HepG2 (cell line): Measurements from ENCODE around the gene HMGCS2. TPM values are rescaled to one million over a fixed set of nuclear protein-coding genes. Genes with fewer than 3 reads are reported as not detected.

Source experiments
- ATF4 ChIP-seq, 2 experiments: fragments of 450-650 bp in 1 of 2; sonication (generic) in 1 of 2; formaldehyde crosslinking; IDR thresholded peaks; 2 replicates each; pipeline versions ENCODE4 v1.5.0 to v1.8.0; 2020 to 2022; ENCODE audit warnings: mild to moderate bottlenecking in 1 of 2, missing genetic modification reagents in 1 of 2
- CBFB ChIP-seq: sonication (generic); formaldehyde crosslinking; IDR thresholded peaks from 2 replicates; pipeline ENCODE4 v1.4.0; 2020; ENCODE audit warnings: missing genetic modification reagents
- ELF3 ChIP-seq: IDR thresholded peaks from 2 replicates; pipeline ENCODE4 v1.6.1; 2016; ENCODE audit warnings: missing genetic modification reagents, missing compliant biosample characterization
- FOXA1 ChIP-seq, 2 experiments: fragments of 450-650 bp in 1 of 2; sonication (generic) in 1 of 2; formaldehyde crosslinking in 1 of 2; IDR thresholded peaks; 2 replicates each; pipeline versions ENCODE4 v1.4.0 to v1.6.1; 2016 to 2020; ENCODE audit warnings: missing genetic modification reagents in 1 of 2
- KLF16 ChIP-seq, 2 experiments: sonication (generic) in 1 of 2; formaldehyde crosslinking in 1 of 2; IDR thresholded peaks; 2 replicates each; pipeline versions ENCODE4 v1.6.1 to v1.8.0; 2016 to 2023; ENCODE audit warnings: missing genetic modification reagents in 2 of 2, missing compliant biosample characterization in 1 of 2
- MIXL1 ChIP-seq: IDR thresholded peaks from 2 replicates; pipeline ENCODE4 v1.6.1; 2016
- MNT ChIP-seq: fragments of 450-650 bp; IDR thresholded peaks from 2 replicates; pipeline ENCODE4 v1.6.1; 2016
- NFYB ChIP-seq: sonication (generic); formaldehyde crosslinking; IDR thresholded peaks from 2 replicates; pipeline ENCODE4 v1.4.0; 2020; ENCODE audit warnings: missing genetic modification reagents
- NKX3-1 ChIP-seq: sonication (generic); formaldehyde crosslinking; IDR thresholded peaks from 2 replicates; pipeline ENCODE4 v1.5.0; 2020; ENCODE audit warnings: missing genetic modification reagents
- PHB2 ChIP-seq: fragments of 450-650 bp; IDR thresholded peaks from 2 replicates; pipeline ENCODE4 v1.6.1; 2018; ENCODE audit not compliant: partially characterized antibody
- RBM39 ChIP-seq: fragments of 200-400 bp; formaldehyde crosslinking; IDR thresholded peaks from one replicate; pipeline ENCODE4 v1.6.1; 2018; ENCODE audit warnings: antibody characterized with exemption, mild to moderate bottlenecking, low read depth, low read length; ENCODE audit not compliant: poor library complexity, severe bottlenecking
- SALL1 ChIP-seq: sonication (generic); formaldehyde crosslinking; IDR thresholded peaks from 2 replicates; pipeline ENCODE4 v1.8.0; 2022; ENCODE audit warnings: mild to moderate bottlenecking, missing genetic modification reagents
- SCMH1 ChIP-seq: sonication (generic); formaldehyde crosslinking; IDR thresholded peaks from 2 replicates; pipeline ENCODE4 v1.9.0; 2021; ENCODE audit warnings: missing genetic modification reagents, mild to moderate bottlenecking, borderline replicate concordance
- SMAD1 ChIP-seq: sonication (generic); formaldehyde crosslinking; IDR thresholded peaks from 2 replicates; pipeline ENCODE4 v1.4.0; 2020; ENCODE audit warnings: missing genetic modification reagents, low read depth, mild to moderate bottlenecking, borderline replicate concordance
- ZFAT ChIP-seq: sonication (generic); formaldehyde crosslinking; conservative IDR thresholded peaks from 2 replicates; pipeline ENCODE4 v1.8.1; 2023; ENCODE audit warnings: missing genetic modification reagents, inconsistent platforms
- ZNF121 ChIP-seq: sonication (generic); formaldehyde crosslinking; IDR thresholded peaks from 2 replicates; pipeline ENCODE4 v1.5.0; 2020; ENCODE audit warnings: mild to moderate bottlenecking, missing genetic modification reagents
- ZNF24 ChIP-seq: fragments of 450-650 bp; IDR thresholded peaks from 2 replicates; pipeline ENCODE4 v1.6.1; 2017; ENCODE audit warnings: antibody characterized with exemption, mild to moderate bottlenecking
- ZNF609 ChIP-seq: sonication (generic); formaldehyde crosslinking; IDR thresholded peaks from 2 replicates; pipeline ENCODE4 v1.4.0; 2020; ENCODE audit warnings: mild to moderate bottlenecking, missing genetic modification reagents, borderline replicate concordance
- ZNF704 ChIP-seq: sonication (generic); formaldehyde crosslinking; IDR thresholded peaks from 2 replicates; pipeline ENCODE4 v1.8.1; 2023; ENCODE audit warnings: mild to moderate bottlenecking, inconsistent platforms, moderate library complexity, missing genetic modification reagents, borderline replicate concordance
- ZNF713 ChIP-seq: sonication (generic); formaldehyde crosslinking; IDR thresholded peaks from 2 replicates; pipeline ENCODE4 v1.4.0; 2020; ENCODE audit warnings: mild to moderate bottlenecking, missing genetic modification reagents
- ZNF773 ChIP-seq: sonication (generic); formaldehyde crosslinking; IDR thresholded peaks from 2 replicates; pipeline ENCODE4 v1.4.0; 2020; ENCODE audit warnings: missing genetic modification reagents, borderline replicate concordance
- polyA plus RNA-seq, 8 experiments: library from polyadenylated mRNA; depleted of rRNA in 3 of 8; stranded (reverse) in 7 of 8; unstranded in 1 of 8; fragments of >200 nt; fragmentation: Illumina TruSeq in 4 of 8; extraction: Trizol in 4 of 8; gene quantifications; 2 replicates each; pipeline versions ENCODE4 v1.2.1 to v1.2.3, GENCODE V29; 2011 to 2016; ENCODE audit warnings: low read depth in 4 of 8, missing spikeins in 1 of 8, mixed read lengths in 1 of 8; ENCODE audit not compliant: insufficient read depth in 1 of 8
- total RNA-seq, 5 experiments: library from RNA; depleted of rRNA; stranded (reverse); fragments of >200 nt; fragmentation: Illumina TruSeq; extraction: Trizol; gene quantifications; 2 replicates each; pipeline ENCODE4 v1.2.3, GENCODE V29; 2016; ENCODE audit warnings: low read depth in 1 of 5

Gene HMGCS2
- total and polyA plus RNA-seq, 2 of the 13 experiments (the other 11 are each of a cell fraction or from before 2014, with no cell fraction given) = 0.44 to 1.5 TPM

- TF ChIP-seq ZNF609 (CRISPR knock-in tag) (peak; percentile 68; the same call in 1 of the 2 replicates), ELF3 (CRISPR knock-in tag) (0 out of 2 replicates have a peak, but pooled peaks have one; percentile 12), ZNF24 (no peak), SCMH1 (no peak), ZNF121 (CRISPR knock-in tag) (no peak), KLF16 (CRISPR knock-in tag; IDR thresholded peaks at IDR 0.05) (peak in 1 of 2 experiments; percentile 51; a peak in 1 of 4 replicates), ZNF713 (CRISPR knock-in tag) (no peak), MIXL1 (CRISPR knock-in tag) (peak; percentile 54; the same call in 1 of the 2 replicates), SMAD1 (no peak), ATF4 (CRISPR knock-in tag; IDR thresholded peaks at IDR 0.05) (peak in 1 of 2 experiments; percentile 48; a peak in 1 of 4 replicates), CBFB (CRISPR knock-in tag) (no peak), PHB2 (no peak), SALL1 (CRISPR knock-in tag) (peak; percentile 84), ZFAT (CRISPR knock-in tag) (no peak), ZNF773 (no peak), NFYB (CRISPR knock-in tag) (peak; percentile 40; the same call in 1 of the 2 replicates), ZNF704 (CRISPR knock-in tag) (no peak), MNT (no peak), NKX3-1 (no peak), RBM39 (no peak), FOXA1 (IDR thresholded peaks at IDR 0.05) (no peak), FOXA1 (CRISPR knock-in tag; IDR thresholded peaks at IDR 0.05) (peak; percentile 28; the same call in 1 of the 2 replicates)
These were observed 11.2 kb upstream of the HMGCS2 start (continued) for GRCh38 chr1:119779869-119780356.
